Motor neuron (in vitro differentiated cells): ENCODE data around the gene GPX6. TPM values are rescaled to one million over a fixed set of nuclear protein-coding genes. Genes with fewer than 3 reads are reported as not detected.

Experiments
- ATAC-seq, 8 experiments: fragments of 200-7000 bp; cut with Tn5 transposase; replicated peaks in 6 of 8; 2 replicates each; pipeline ENCODE4 v1.8.0; 2021; ENCODE audit warnings: mild to moderate bottlenecking in 8 of 8, moderate library complexity in 8 of 8
- H3K27ac ChIP-seq, 2 donors: fragments of 250-450 bp; sonication (Bioruptor Pico); 2 replicates each; pipeline ENCODE4 v1.9.0; 2021; ENCODE audit warnings: antibody characterized with exemption in 2 of 2, mild to moderate bottlenecking in 2 of 2, moderate library complexity in 1 of 2
- H3K4me1 ChIP-seq, 2 donors: fragments of 250-450 bp; sonication (Bioruptor Pico); replicated peaks in 1 of 2; 2 replicates each; pipeline ENCODE4 v1.6.1; 2021; ENCODE audit warnings: antibody characterized with exemption in 2 of 2, mild to moderate bottlenecking in 2 of 2, moderate library complexity in 1 of 2
- H3K4me3 ChIP-seq, 5 donors: fragments of 250-450 bp; sonication (Bioruptor Pico); 2 replicates each; pipeline ENCODE4 v1.9.0; 2021; ENCODE audit warnings: antibody characterized with exemption in 5 of 5, mild to moderate bottlenecking in 5 of 5, moderate library complexity in 4 of 5
- WGBS, 10 experiments: fragments of 450-650 bp; shearing (Covaris generic); methylation state at CpG; one replicate each; pipeline ENCODE4 v1.0.0; 2022; 5-methylcytosine and 5-hydroxymethylcytosine counted together
- in situ Hi-C, 9 experiments: fragments of 400-800 bp; cut with MboI; loops; one replicate each; pipeline ENCODE4 v1.15.0; 2021; ENCODE audit warnings: low sequenced_read_pairs in 9 of 9, low pct_unique_long_range_greater_than_20kb in 2 of 9; ENCODE audit not compliant: unreplicated experiment in 9 of 9
- total RNA-seq, 8 experiments: library from RNA; unstranded; fragments of 300-600 nt; gene quantifications; 2 replicates each; pipeline versions ENCODE4 v1.2.3 to v1.2.4, GENCODE V29; 2022

The GPX6 gene
- total RNA-seq, 8 experiments from 2014 or later, result 0.15 to 0.38 TPM; not detected in 6

- Histone ChIP-seq H3K4me1 (no peaks in the 10 kb centered on the region), H3K27ac (no peak overlapping the region), H3K4me3 (no peak overlapping the region)
- 0 to 100% (median 67%) methylated on average over 1 of the region's 1 CpG for WGBS, 10 experiments
- in situ Hi-C loops, result no loop called here
- peak in 3 of 8 experiments; percentile 53 to 82 (median 61) for ATAC-seq
Observed at GRCh38 chr6:28458568-28458967, 57.0 kb downstream of the GPX6 start.

Other genes with a start within 250 kb of the GPX6 start
- gene ZSCAN26, start 248.7 kb downstream of the GPX6 start, total RNA-seq, result 10 to 100 TPM in 7 of 8 experiments, 1 to 10 TPM in 1; 6.4 to 29.9 (median 19.2) TPM
- 10 to 100 TPM in 2 of 8 experiments, 1 to 10 TPM in 5, under 1 TPM in 1; 0.81 to 11.5 (median 7.5) TPM for gene PGBD1, start 234.2 kb downstream of the GPX6 start, total RNA-seq
- gene ZSCAN31, start 179.6 kb downstream of the GPX6 start, total RNA-seq, result 10 to 100 TPM in 1 of 8 experiments, 1 to 10 TPM in 7; 4.7 to 11.1 (median 6.5) TPM
- 10 to 100 TPM in 1 of 8 experiments, 1 to 10 TPM in 7; 2.5 to 10.3 (median 7.8) TPM for gene ZKSCAN3, start 165.8 kb downstream of the GPX6 start, total RNA-seq
- 10 to 100 TPM in 6 of 8 experiments, 1 to 10 TPM in 2; 6.1 to 13.1 (median 10.9) TPM for gene ZSCAN12, start 116.0 kb downstream of the GPX6 start, total RNA-seq
- 10 to 100 TPM in 2 of 8 experiments, 1 to 10 TPM in 6; 2.5 to 11.5 (median 8.1) TPM for gene ZSCAN23, start 72.3 kb downstream of the GPX6 start, total RNA-seq
- gene GPX5, start 10.1 kb upstream of the GPX6 start, total RNA-seq, result under 1 TPM in 1 of 8 experiments, not detected in 7; 0.28 TPM